ENCODE measurements around the gene C4BPB.

The C4BPB gene

GRCh38 chr1:207140536-207140935 is 51.9 kb downstream of the C4BPB start:
- no peak for DNase-seq (ENCODE audit: low read depth)

- no peak for DNase-seq (ENCODE audit: low read depth)
These were observed 56.9 kb downstream of the C4BPB start for GRCh38 chr1:207145401-207146058.
